Measurements from ENCODE around the gene ADGRD1.

Gene ADGRD1

GRCh38 chr12:131012279-131013069 is 58.8 kb downstream of the ADGRD1 start:
- Histone ChIP-seq H3K4me3 (ENCODE audit: low read depth, low read length) (no peak overlapping the region), H2BK12ac (ENCODE audit: low read length) (no peak overlapping the region), H2BK120ac (ENCODE audit: insufficient read depth, low read length, poor library complexity) (no peak overlapping the region), H3K4me1 (ENCODE audit: control insufficient read depth in 1 of 2, insufficient read depth in 2 of 2, low read length in 2 of 2) (no peaks in the 10 kb centered on the region), H3K9ac (ENCODE audit: low read length) (no peak overlapping the region), H3K9me3 (ENCODE audit: insufficient read depth, low read depth, low read length) (peaks cover 3% of the 10 kb centered on the region), H2AFZ (ENCODE audit: insufficient read depth, low read length, poor library complexity) (no peak overlapping the region), H4K8ac (ENCODE audit: low read depth, low read length) (no peak overlapping the region), H3K23ac (ENCODE audit: low read length) (no peak overlapping the region), H3K79me1 (ENCODE audit: low read length) (no peaks in the 10 kb centered on the region), H2BK5ac (ENCODE audit: low read depth, low read length, poor library complexity) (no peak overlapping the region), H3K27me3 (ENCODE audit: insufficient read depth, low read length) (no peaks in the 10 kb centered on the region), H3K36me3 (ENCODE audit: control insufficient read depth in 1 of 2, insufficient read depth in 2 of 2, low read length in 2 of 2) (no peaks in the 10 kb centered on the region), H3K4ac (ENCODE audit: low read depth, low read length) (no peak overlapping the region), H4K12ac (ENCODE audit: low read depth, low read length) (no peak overlapping the region), H4K91ac (ENCODE audit: low read depth, low read length) (no peak overlapping the region), H3K4me2 (ENCODE audit: low read length) (no peak overlapping the region), H3K18ac (ENCODE audit: low read length) (no peak overlapping the region), H3K27ac (ENCODE audit: low read depth, low read length) (no peak overlapping the region), H2AK5ac (ENCODE audit: low read length) (no peak overlapping the region), H3K79me2 (ENCODE audit: control insufficient read depth, insufficient read depth, low read length, poor library complexity) (peaks cover 1% of the 10 kb centered on the region), H3K14ac (ENCODE audit: low read length) (no peak overlapping the region)
- WGBS (ENCODE audit: extremely low coverage, insufficient coverage, insufficient read length) = no CpG with 5 or more reads among the region's 23 CpGs
- no peak for DNase-seq

GRCh38 chr12:131013118-131013517 is 59.4 kb downstream of the ADGRD1 start:
- Histone ChIP-seq H3K27ac (ENCODE audit: low read depth, low read length) (no peak overlapping the region), H3K4me3 (ENCODE audit: low read depth, low read length) (no peak overlapping the region), H2BK5ac (ENCODE audit: low read depth, low read length, poor library complexity) (no peak overlapping the region), H3K4me2 (ENCODE audit: low read length) (no peak overlapping the region), H3K18ac (ENCODE audit: low read length) (no peak overlapping the region), H4K12ac (ENCODE audit: low read depth, low read length) (no peak overlapping the region), H3K79me2 (ENCODE audit: control insufficient read depth, insufficient read depth, low read length, poor library complexity) (peaks cover 1% of the 10 kb centered on the region), H3K14ac (ENCODE audit: low read length) (no peak overlapping the region), H2AK5ac (ENCODE audit: low read length) (no peak overlapping the region), H4K91ac (ENCODE audit: low read depth, low read length) (no peak overlapping the region), H3K36me3 (ENCODE audit: control insufficient read depth in 1 of 2, insufficient read depth in 2 of 2, low read length in 2 of 2) (no peaks in the 10 kb centered on the region), H3K9me3 (ENCODE audit: insufficient read depth, low read depth, low read length) (peaks cover 5% of the 10 kb centered on the region), H3K79me1 (ENCODE audit: low read length) (no peaks in the 10 kb centered on the region), H3K27me3 (ENCODE audit: insufficient read depth, low read length) (no peaks in the 10 kb centered on the region), H3K4ac (ENCODE audit: low read depth, low read length) (no peak overlapping the region), H3K9ac (ENCODE audit: low read length) (no peak overlapping the region), H3K23ac (ENCODE audit: low read length) (no peak overlapping the region), H4K8ac (ENCODE audit: low read depth, low read length) (no peak overlapping the region), H3K4me1 (ENCODE audit: control insufficient read depth in 1 of 2, insufficient read depth in 2 of 2, low read length in 2 of 2) (no peaks in the 10 kb centered on the region), H2BK120ac (ENCODE audit: insufficient read depth, low read length, poor library complexity) (no peak overlapping the region), H2BK12ac (ENCODE audit: low read length) (no peak overlapping the region), H2AFZ (ENCODE audit: insufficient read depth, low read length, poor library complexity) (no peak overlapping the region)
- no CpG with 5 or more reads among the region's 7 CpGs for WGBS (ENCODE audit: extremely low coverage, insufficient coverage, insufficient read length)
- DNase-seq = no peak

GRCh38 chr12:131014343-131014742 is 60.6 kb downstream of the ADGRD1 start:
- no peak overlapping the region for H3K4me3 ChIP-seq (ENCODE audit: low read depth, low read length)
- H2BK5ac ChIP-seq (ENCODE audit: low read depth, low read length, poor library complexity) = no peak overlapping the region
- H2AK5ac ChIP-seq (ENCODE audit: low read length) = no peak overlapping the region
- H3K4ac ChIP-seq (ENCODE audit: low read depth, low read length) = no peak overlapping the region
- no peak overlapping the region for H2BK120ac ChIP-seq (ENCODE audit: insufficient read depth, low read length, poor library complexity)
- no peak overlapping the region for H4K91ac ChIP-seq (ENCODE audit: low read depth, low read length)
- no peak overlapping the region for H2AFZ ChIP-seq (ENCODE audit: insufficient read depth, low read length, poor library complexity)
- no peaks in the 10 kb centered on the region for H3K27me3 ChIP-seq (ENCODE audit: insufficient read depth, low read length)
- no peak overlapping the region for H3K9ac ChIP-seq (ENCODE audit: low read length)
- H3K4me1 ChIP-seq (ENCODE audit: control insufficient read depth in 1 of 2, insufficient read depth in 2 of 2, low read length in 2 of 2) = no peaks in the 10 kb centered on the region
- no peak overlapping the region for H3K23ac ChIP-seq (ENCODE audit: low read length)
- H3K27ac ChIP-seq (ENCODE audit: low read depth, low read length) = no peak overlapping the region
- H3K14ac ChIP-seq (ENCODE audit: low read length) = no peak overlapping the region
- H3K79me2 ChIP-seq (ENCODE audit: control insufficient read depth, insufficient read depth, low read length, poor library complexity) = peaks cover 1% of the 10 kb centered on the region
- no peaks in the 10 kb centered on the region for H3K36me3 ChIP-seq (ENCODE audit: control insufficient read depth in 1 of 2, insufficient read depth in 2 of 2, low read length in 2 of 2)
- H3K18ac ChIP-seq (ENCODE audit: low read length) = no peak overlapping the region
- H3K79me1 ChIP-seq (ENCODE audit: low read length) = no peaks in the 10 kb centered on the region
- peaks cover 5% of the 10 kb centered on the region for H3K9me3 ChIP-seq (ENCODE audit: insufficient read depth, low read depth, low read length)
- H3K4me2 ChIP-seq (ENCODE audit: low read length) = no peak overlapping the region
- H2BK12ac ChIP-seq (ENCODE audit: low read length) = no peak overlapping the region
- H4K8ac ChIP-seq (ENCODE audit: low read depth, low read length) = no peak overlapping the region
- no peak for DNase-seq
- H4K12ac ChIP-seq (ENCODE audit: low read depth, low read length) = no peak overlapping the region
- no CpG with 5 or more reads among the region's 14 CpGs for WGBS (ENCODE audit: extremely low coverage, insufficient coverage, insufficient read length)

GRCh38 chr12:131015581-131016337 is 62.1 kb downstream of the ADGRD1 start:
- Histone ChIP-seq H3K9ac (ENCODE audit: low read length) (no peak overlapping the region), H3K4ac (ENCODE audit: low read depth, low read length) (no peak overlapping the region), H3K9me3 (ENCODE audit: insufficient read depth, low read depth, low read length) (peaks cover 5% of the 10 kb centered on the region), H3K4me3 (ENCODE audit: low read depth, low read length) (peak overlapping the region; percentile 23), H3K36me3 (ENCODE audit: control insufficient read depth in 1 of 2, insufficient read depth in 2 of 2, low read length in 2 of 2) (no peaks in the 10 kb centered on the region), H3K18ac (ENCODE audit: low read length) (no peak overlapping the region), H3K79me1 (ENCODE audit: low read length) (no peaks in the 10 kb centered on the region), H2BK120ac (ENCODE audit: insufficient read depth, low read length, poor library complexity) (no peak overlapping the region), H3K27me3 (ENCODE audit: insufficient read depth, low read length) (no peaks in the 10 kb centered on the region), H4K12ac (ENCODE audit: low read depth, low read length) (no peak overlapping the region), H4K8ac (ENCODE audit: low read depth, low read length) (no peak overlapping the region), H3K27ac (ENCODE audit: low read depth, low read length) (no peak overlapping the region), H3K4me2 (ENCODE audit: low read length) (no peak overlapping the region), H2AFZ (ENCODE audit: insufficient read depth, low read length, poor library complexity) (no peak overlapping the region), H3K23ac (ENCODE audit: low read length) (no peak overlapping the region), H2AK5ac (ENCODE audit: low read length) (no peak overlapping the region), H3K14ac (ENCODE audit: low read length) (no peak overlapping the region), H2BK12ac (ENCODE audit: low read length) (no peak overlapping the region), H3K4me1 (ENCODE audit: control insufficient read depth in 1 of 2, insufficient read depth in 2 of 2, low read length in 2 of 2) (no peaks in the 10 kb centered on the region), H2BK5ac (ENCODE audit: low read depth, low read length, poor library complexity) (no peak overlapping the region), H3K79me2 (ENCODE audit: control insufficient read depth, insufficient read depth, low read length, poor library complexity) (no peaks in the 10 kb centered on the region), H4K91ac (ENCODE audit: low read depth, low read length) (no peak overlapping the region)
- DNase-seq = no peak
- WGBS (ENCODE audit: extremely low coverage, insufficient coverage, insufficient read length) = no CpG with 5 or more reads among the region's 15 CpGs

Data from trophoblast cell (in vitro differentiated cells and primary cell).